OCI-LY1 (cell line): Measurements from ENCODE around the gene C1orf105.

Source experiments
- CTCF ChIP-seq: fragments of 200-600 bp; sonication (generic), shearing (Covaris generic); IDR thresholded peaks from 2 replicates; pipeline ENCODE4 v1.5.1; 2017; ENCODE audit warnings: mild to moderate bottlenecking, antibody characterized with exemption, low read length, moderate library complexity, mixed read lengths
- EZH2 ChIP-seq: fragments of 200-600 bp; sonication (generic), shearing (Covaris generic); IDR thresholded peaks from 2 replicates; pipeline ENCODE4 v1.8.0; 2017; ENCODE audit warnings: borderline replicate concordance, mixed run types, mild to moderate bottlenecking, antibody characterized with exemption, low read length, moderate library complexity, mixed read lengths

GRCh38 chr1:172401892-172402291 is 18.6 kb upstream of the C1orf105 start:
- TF ChIP-seq CTCF (peak; percentile 55), EZH2 (no peak)
